GM19043 (cell line): ENCODE results near the gene HIVEP3.

Experiments
- ATAC-seq: cut with Tn5 transposase; IDR thresholded peaks from one replicate; pipeline ENCODE4 v1.9.1; 2021; ENCODE audit warnings: low read depth; ENCODE audit not compliant: unreplicated experiment

HIVEP3 gene

DNA sequence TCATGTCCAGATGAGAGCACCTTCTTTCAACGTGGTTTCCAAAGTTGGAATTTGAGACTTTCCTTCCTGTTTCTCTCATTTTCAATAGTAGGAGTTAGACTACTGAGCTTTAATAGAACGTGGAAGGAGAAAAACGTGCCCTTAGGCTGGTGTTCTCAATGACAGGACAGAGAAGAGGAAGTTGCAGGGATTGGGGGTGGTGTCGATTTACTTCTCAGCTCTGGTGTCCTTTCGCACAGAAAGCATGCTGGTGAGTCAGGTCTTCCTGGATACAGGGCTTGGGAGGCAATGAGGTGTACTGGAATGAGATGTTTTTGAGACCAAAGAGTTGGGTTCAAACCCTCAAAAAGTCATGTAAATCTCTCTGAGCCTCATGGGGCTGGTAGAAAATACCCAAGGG, 67.1 kb downstream of the HIVEP3 start:
- no peak for ATAC-seq

DNA sequence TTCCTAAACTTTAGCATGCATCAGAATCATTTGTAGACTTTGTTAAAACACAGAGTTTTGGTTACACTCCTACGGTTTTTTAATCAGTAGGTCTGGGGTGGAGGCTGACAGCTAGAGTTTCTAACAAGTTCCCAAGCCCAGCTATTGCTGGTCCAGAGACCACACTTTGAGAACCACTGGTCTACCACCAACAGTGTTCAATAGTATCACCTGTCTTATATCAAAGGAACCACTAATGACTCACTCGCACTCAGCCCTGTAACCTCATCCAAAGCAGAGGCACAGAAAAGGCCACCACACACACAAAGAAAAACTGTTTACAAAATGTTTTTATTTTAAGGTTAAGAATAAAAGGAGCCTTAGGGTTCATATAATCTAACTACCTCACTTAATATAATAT, 68.7 kb downstream of the HIVEP3 start:
- no peak for ATAC-seq

DNA sequence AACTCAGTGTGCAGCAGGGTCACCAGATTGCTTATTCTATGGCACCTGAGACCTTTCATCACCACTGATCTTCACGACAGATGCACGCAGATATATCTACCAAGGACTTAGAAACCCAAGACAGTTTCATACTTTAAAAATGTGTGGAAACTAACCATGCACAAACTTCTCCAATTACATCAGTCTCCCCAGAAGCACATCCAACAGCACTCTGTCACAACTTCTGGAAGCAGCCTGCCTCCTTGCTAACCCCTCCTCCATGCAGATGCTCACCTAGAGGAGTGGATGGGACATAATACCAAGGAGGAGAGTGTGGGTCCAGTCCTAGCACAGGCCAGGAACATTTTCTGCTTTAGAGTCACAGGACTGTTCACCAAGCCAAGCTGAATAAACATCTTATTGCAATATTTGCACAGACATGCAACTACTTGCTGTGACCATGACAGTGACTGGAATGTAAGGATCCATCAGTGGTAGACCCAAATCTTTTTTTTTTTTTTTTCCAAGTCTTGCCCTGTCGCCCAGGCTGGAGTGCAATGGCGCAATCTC, 69.4 kb downstream of the HIVEP3 start:
- no peak for ATAC-seq

DNA sequence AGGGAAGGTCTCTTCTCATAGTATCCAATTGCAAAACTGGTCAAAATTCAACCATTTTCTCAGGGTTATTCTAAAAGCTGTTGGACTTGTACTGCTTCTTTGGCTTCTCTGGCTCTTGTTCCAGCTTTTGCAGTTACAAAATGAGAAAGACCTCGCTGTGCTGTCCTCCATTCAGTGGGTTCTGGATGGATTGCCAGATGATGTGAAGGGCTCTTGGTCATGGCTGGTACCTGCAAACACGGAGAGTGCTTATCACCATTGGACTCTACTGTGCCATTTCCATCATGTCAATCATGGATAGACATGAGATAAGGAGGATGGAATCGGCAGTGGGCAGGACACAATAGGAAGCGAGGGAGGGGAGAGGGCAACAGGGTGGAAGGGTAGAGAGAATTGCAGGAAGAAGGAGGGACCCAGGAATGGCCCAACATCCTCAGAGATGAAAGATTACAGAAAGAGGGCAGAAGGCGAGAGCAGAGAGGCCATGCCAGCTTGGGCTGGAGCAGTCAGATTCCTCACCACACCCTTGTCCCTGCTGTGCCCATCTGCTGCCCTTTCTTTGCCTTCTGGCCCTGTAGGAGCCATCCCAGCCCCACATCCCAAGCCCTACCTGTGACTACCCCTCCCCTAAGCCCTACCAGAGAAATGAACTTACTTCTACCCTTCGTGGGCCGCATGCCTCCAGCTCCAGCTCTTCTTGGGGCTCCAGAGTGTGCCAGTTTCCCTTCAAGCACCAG, 70.3 kb downstream of the HIVEP3 start:
- no peak for ATAC-seq

DNA sequence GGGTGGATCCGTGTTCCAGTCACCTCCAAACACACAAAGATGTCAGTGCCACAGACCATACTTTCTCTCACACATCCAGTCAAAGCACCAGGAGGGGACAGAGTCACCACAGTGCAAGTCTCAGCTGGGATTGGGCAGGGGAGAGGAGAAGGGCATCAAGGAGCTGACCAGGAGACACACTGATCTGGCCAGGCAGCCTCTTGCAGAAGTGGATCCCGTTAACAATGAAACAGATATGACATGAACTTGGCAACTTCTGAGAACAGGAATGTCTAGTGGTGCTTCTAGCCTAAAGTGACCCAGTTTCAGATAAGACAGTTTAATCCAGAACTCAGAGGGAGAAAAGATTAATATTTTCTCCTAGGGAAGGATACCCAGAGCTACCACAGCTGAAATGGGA, 71.0 kb downstream of the HIVEP3 start:
- ATAC-seq, result no peak

DNA sequence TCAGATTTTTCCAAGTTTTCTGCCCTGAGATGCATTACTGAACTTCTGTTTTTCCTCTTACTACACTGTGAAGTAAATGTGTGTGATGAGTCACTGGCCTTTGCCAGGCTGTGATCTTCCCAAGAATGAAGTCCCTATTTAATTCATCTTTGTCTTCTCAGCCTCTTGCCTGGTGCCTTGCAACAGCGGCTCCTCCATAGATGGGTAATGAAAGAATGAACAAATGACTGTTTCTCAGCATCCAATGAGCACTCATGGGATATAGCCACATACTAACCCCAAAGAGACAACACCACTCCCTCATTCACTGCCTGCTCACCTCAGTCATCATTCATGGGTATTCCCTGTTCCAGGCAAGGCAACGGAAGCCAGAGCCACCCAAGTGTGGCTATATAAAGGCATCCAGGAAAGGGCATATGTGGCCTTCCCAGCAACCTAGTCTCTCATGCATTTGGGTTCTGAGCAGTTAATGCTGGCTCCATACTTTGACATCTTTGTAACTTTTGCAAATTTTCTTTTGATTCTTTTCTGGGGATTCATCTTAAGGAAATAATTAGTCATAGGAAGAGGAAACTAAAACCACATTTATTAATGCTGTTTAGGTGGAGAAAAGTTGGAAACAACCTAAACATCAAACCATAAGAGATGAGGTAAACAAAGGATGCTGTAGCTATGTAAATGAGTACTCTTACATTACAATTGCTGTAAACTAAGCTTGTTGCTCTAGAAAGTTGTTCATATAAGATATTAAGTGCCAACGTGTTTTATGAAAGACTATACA, 71.9 kb downstream of the HIVEP3 start:
- no peak for ATAC-seq

DNA sequence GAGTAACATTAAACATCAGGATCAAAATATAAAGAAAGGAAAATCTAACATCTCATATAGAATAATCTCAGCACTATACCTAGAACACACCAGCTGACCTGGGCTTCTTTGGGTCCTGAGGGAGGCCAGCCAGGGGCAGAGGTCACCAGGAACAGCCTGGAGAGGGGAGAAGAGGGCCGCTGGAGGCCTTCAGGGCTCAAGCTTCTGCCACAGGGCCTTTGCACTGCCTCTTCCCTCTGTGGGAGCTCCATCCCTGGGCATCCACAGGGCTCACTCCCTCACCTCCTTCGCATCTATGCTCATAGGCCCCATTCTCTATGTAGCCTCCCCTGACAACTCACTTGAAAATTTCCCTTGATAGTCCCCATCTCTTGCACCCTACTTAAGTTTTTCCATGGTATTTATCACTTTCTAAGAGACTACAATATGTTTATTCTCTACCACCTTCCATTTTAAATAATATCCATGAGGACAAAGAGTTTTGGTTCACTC, 73.9 kb downstream of the HIVEP3 start:
- ATAC-seq, result no peak

DNA sequence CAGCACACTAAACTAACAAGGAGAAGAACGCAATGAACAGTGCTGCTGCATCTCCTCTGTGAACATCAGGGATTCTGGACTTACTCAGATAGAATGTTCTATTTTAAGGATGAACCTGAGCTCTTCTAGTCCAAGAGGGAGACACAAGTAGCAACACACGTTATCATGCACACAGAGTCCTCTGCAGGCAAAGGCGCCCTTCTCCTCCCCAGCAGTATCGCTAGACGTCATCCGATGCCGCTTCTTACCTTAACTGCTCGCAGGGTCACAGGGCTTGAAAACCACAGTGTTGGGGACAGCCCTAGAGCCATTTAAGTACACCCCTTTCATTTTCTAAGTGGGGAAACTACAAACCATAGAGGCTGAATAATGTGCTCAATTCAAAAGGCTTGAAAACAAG, 74.5 kb downstream of the HIVEP3 start:
- no peak for ATAC-seq

DNA sequence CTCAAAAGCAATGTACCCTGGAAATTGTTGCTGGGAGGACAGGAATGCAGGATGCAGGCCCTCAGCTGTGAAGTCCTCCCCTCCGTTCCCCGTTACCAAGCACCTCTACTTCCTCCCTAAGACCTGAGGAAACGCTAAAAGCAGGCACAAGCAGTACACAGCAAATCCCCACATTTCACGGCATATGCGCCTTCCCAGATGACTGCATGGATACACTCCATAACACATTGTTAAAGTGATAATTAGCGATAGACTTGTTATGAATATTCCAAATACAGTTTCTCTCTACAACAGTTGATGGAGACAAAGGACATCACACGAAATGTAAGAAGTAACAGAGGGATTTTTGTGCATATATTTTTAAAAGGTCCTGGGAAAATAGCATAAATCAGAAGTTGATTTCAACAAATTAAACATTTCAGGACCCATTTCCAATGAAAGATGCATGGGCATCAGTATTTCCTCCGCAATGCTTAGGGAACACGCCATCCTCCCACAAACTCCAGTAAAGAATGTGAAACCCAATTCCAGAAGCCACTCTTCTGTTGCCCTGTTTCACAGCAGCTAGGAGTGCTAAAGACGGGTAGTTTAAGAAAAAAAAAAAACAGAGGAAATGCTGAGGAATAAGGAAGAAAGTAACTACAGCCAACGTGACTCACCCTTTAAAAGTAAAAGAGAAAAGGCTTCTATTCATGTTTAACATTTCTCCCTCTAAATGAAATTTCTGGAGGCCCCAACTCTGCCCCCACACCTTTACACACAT, 75.5 kb downstream of the HIVEP3 start:
- ATAC-seq, result no peak

DNA sequence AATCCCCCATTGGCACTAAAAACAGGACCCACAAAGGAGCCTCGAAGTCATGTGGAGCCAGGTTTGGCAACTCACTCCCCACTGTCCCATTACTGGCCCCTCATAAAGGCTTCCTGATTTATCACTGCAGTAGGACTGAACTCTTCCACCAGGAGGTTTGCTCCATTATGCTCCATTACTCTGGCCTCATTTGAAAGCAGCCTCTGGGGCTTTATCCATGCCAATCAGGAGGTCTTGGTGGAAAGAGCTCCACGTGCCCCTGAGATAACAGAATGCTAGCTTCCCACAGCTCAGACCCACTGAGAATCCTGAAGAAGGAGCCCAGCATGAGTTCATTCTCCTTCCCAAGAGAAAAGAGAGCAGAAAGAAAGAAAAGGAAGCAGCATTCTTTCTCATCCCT, 76.4 kb downstream of the HIVEP3 start:
- ATAC-seq, result no peak

DNA sequence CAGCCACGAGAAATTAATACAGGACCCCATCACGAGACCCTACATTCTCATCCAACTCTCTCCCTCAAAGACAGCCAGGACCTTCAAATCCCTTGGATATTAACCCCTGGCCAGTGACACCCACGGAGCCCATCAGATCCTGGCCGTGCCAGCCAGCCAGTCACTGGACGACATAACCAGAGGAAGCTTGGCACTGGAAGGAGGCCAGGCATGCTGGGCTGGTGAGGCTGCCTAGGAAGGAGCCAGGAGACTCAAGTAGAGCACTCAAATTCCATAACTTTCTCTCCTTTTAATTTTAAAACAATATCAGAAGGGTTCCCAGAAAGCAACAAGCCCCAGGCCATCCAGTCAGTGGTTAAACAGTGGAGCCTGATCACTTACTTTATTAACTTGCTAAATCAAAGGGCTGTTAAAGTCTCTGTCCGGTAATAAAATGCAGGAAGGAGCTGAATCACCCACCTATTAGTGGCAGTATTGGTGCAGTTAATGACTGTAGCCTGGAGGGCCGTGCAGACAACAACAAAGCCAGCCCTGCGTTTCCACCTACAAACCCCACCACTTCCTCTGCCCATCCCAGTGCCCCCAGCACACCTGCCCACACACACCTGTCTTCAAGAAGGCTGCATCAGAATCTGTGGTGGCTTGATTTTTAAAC, 78.0 kb downstream of the HIVEP3 start:
- no peak for ATAC-seq

DNA sequence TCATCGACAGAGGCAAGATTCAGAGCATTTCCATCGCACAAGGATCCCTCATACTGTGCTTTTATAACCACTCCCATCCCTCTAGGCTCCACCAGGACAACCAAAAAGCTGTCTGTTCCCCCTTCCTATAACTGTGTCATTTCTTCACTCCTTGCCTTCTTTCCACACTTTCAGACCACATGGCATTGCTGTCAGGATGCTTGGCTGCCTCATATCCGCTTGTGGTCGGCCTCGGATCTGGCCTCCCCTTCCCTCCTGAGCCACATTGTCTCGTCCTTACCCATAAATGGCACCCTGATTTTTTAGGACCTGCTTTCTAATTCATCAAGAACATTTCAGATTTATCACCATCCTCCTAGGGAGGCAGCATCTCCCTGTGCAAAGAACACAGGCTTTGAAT, 80.5 kb downstream of the HIVEP3 start:
- no peak for ATAC-seq

DNA sequence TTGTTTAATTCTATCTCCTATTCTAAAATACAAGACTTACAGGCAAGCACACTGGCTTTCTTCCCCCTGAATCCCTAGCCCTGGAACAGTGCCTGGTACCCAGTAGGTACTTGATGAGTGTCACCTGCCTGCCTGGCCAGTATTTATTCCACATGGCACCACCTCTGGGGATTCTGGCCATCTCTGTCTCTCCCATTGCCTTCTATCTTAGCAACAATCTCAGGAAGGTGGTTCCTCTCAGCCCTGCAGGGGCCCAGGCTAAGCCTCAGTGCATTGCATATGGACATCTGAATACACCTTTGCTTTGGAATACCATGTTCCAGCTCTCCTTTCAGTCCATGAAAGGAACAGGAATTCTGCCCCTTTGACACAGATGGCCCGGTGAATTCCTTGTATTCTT, 81.0 kb downstream of the HIVEP3 start:
- no peak for ATAC-seq

DNA sequence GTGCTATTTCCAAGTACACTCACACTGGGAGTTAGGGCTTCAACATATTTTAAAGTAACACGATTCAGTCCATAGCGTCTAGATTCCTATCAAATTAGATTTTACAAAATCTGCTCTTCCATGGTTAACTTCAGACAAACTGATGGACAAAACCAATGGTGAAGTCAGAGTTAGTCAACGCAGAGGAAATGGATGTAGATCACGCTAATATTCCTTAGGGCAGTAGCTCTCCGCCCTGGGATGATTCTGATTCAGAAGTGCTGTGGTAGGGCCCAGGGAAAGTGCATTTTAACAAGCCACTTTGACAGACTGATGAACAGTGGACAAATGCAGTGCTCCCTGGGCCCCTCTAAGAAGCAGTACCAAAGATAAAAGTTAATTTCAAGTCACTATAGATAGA, 83.2 kb downstream of the HIVEP3 start:
- no peak for ATAC-seq

DNA sequence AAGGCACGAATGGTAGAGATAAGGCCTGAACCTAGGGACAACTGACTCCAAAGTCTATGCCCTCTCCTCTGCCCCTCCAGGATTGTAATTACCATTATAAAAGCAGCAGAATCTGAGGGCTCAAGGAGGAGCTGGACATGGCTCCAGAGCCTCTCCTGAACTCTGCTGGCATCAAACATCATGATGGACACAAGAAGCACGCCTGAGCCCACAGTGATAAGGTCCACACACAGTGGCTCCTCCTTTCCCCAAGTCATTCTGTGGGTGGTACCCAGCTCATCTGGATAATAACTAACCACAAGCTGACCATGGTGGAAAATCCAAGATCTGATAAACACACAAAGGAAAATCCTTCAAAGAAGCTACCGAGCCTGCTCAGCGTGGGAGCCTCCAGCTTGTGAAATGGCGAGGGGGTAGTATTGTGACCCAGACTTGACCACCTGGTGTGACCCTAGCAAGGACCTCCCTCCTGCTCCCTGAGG, 85.2 kb downstream of the HIVEP3 start:
- no peak for ATAC-seq

DNA sequence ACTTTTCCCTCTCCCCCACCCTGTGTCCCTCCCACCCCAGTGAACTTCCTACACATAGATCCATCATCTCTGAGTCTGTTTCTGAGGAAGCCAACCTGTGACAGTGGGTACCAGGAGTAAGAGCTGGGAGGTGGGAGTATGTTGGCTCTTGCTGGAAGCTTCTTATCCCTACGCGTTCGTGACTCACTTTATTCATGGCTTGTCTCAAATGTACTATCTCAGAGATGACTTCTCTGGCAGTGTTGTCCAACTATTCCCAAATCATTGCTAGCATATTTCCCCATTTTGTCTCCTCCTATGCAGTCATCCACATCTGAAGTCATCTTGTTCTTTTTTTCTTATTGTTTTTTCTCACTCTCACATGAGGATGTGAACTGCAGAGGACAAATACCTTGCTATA, 88.0 kb downstream of the HIVEP3 start:
- ATAC-seq, result no peak

DNA sequence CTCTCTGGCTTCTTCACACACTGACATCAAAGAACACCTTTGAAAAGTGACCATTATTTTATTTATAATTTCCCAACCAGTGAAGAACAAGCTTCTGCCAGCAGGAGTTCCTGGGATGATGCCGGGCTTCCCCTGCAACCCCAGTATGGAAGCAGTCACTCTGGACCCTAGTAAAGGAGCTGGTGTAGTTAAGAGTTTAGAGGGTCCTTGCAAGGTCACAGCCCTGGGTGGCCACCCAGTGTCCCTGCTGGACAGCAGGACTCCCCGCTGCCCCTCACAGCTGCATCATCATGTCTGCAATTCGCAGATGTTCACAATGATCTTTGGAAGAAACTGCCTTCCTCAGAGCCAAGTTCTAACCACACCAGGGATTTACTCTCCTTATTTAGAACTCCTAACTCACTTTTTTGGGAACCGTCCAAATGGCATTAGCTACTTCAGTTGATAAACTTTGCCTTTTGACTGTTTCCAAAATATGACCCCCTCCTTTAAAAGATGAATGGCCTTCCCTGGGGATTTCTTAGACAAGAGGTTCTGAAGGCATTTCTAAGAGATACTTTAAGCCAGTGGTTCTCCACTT, 90.6 kb downstream of the HIVEP3 start:
- no peak for ATAC-seq

DNA sequence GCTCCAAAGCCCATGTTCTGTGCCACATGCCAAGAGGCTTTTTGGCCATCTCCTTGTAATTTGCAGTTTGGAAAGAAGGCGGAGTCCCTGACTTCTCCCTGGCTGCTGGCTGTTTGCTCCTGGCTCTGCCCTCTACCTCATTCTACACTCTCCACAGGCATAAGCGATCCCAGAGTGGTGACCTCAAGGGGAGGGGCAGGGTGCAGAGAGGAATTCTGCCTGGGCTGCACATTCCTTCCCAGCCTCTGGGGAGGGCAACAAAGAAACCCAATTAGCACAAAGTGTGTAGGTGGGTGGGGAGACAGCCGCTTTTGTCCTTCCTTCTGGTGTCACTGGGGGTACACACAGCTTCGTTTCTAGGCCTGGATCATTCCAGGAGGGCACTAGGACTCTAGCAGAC, 95.3 kb downstream of the HIVEP3 start:
- ATAC-seq, result no peak

DNA sequence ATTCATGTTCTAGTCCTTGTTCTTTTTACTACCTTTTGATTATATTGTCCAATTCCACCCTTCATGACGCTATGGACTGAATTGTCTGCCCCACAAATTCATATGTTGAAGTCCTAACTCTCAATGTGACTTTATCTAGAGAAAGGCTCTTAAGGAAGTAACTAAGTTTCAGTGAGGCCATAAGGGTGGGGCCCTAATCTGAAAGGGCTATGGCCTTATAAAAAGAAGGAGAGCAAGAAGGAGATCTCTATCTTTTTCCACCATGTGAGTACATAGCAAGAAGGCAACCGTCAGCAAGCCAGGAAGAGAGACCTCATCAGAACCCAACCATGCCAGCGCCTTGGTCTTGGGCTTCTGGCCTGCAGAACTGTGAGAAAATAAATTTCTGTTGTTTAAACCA, 95.9 kb downstream of the HIVEP3 start:
- ATAC-seq, result no peak

DNA sequence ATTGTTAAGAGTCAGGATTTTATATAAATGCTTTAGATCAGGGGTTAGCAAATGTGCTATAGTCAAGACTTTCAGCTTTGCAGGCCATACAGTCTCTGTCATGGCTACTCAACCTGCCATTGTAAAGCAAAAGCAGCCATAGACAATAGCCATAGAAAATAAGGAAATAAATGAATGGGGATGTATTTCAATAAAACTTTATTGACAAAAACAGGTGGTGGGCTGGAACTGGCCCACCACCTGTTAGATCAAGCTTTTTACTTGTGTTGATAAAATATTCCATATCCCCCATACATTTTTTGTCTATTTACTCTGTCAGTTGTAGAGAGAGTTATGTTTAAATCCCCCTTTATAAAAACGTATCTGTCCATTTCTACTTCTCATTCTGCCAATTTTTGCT, 98.9 kb downstream of the HIVEP3 start:
- no peak for ATAC-seq
